ENCODE data around the gene ACP7.

DNA sequence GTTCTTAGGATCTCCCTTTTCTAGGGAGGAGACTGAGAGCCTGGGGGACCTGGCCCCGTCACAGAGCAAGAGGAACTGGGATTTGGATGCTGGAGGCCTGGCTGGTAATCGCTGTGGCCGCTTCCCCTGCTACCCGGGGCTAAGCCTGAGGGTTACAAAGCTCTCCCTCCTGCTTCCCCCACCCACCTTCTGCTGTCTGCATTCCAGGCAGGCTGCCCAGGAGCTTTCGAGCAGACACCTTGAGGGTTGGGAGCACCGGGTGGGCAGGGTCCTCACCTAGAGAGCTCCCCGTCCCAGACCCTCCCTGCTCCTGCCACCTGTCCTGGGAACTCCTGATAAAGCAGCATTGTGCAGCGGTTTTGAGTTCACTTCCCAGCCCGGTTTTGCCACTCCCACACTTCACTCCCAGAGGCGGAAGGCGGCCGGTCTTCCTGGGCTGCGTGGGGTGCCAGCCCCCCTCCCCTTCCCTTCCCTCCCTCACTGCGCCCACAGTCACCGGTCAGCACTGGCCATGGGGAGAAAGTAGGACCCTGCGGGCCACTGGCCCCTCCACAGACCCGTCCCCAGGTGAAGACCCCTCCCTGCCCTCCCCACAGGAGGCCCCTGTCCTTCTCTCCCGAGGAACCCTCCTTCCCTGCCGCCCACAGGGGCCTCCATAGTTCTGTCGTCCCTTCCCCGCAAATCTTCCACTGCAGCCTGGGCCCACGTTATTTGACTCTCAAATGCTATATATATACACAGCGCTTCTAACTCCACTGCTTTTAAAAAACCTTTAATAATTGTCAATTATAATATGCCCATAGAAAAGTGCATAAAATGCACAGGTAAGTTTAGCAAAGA is 49.5 kb downstream of the ACP7 start:
- no peak for TF ChIP-seq POLR2AphosphoS5 (IDR thresholded peaks at IDR 0.05; ENCODE audit: low read depth, low read length)
- no peak for TF ChIP-seq TAF1 (IDR thresholded peaks at IDR 0.05; ENCODE audit: borderline replicate concordance, insufficient read depth, low read length)
- no peak for TF ChIP-seq SIN3A (IDR thresholded peaks at IDR 0.05; ENCODE audit: borderline replicate concordance, insufficient read depth, low read length)
- TF ChIP-seq, protein P1, sequence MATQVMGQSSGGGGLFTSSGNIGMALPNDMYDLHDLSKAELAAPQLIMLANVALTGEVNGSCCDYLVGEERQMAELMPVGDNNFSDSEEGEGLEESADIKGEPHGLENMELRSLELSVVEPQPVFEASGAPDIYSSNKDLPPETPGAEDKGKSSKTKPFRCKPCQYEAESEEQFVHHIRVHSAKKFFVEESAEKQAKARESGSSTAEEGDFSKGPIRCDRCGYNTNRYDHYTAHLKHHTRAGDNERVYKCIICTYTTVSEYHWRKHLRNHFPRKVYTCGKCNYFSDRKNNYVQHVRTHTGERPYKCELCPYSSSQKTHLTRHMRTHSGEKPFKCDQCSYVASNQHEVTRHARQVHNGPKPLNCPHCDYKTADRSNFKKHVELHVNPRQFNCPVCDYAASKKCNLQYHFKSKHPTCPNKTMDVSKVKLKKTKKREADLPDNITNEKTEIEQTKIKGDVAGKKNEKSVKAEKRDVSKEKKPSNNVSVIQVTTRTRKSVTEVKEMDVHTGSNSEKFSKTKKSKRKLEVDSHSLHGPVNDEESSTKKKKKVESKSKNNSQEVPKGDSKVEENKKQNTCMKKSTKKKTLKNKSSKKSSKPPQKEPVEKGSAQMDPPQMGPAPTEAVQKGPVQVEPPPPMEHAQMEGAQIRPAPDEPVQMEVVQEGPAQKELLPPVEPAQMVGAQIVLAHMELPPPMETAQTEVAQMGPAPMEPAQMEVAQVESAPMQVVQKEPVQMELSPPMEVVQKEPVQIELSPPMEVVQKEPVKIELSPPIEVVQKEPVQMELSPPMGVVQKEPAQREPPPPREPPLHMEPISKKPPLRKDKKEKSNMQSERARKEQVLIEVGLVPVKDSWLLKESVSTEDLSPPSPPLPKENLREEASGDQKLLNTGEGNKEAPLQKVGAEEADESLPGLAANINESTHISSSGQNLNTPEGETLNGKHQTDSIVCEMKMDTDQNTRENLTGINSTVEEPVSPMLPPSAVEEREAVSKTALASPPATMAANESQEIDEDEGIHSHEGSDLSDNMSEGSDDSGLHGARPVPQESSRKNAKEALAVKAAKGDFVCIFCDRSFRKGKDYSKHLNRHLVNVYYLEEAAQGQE (IDR thresholded peaks at IDR 0.05; ENCODE audit: insufficient read depth in 1 of 2, low read depth in 2 of 2, low read length in 2 of 2), result no peak

Measured in PFSK-1 (cell line).